ENCODE results near the gene LRRC3. TPM values are rescaled to one million over a fixed set of nuclear protein-coding genes. Genes with fewer than 3 reads are reported as not detected.

Gene LRRC3
- total RNA-seq, 5 donors from 2014 or later (not counting 1 experiment from before 2014, with no cell fraction given), result 0.76 to 2.2 (median 0.98) TPM

GRCh38 chr21:44461464-44462001 lies 6.2 kb downstream of the LRRC3 start:
- Histone ChIP-seq H3K9me3 (no peaks in the 10 kb centered on the region), H3K27me3 (replicated peaks in 1 of 2; ENCODE audit: control insufficient read depth in 2 of 2, extremely low read depth in 1 of 2, insufficient read depth in 2 of 2, low read length in 1 of 2) (peaks cover 0 to 16% of the 10 kb centered on the region in 2 experiments), H3K27ac (ENCODE audit: low read length) (no peak overlapping the region), H3K4me1 (ENCODE audit: control insufficient read depth in 1 of 2, extremely low read depth in 1 of 2, insufficient read depth in 2 of 2, low read length in 2 of 2) (peaks cover 0 to under 1% of the 10 kb centered on the region in 2 experiments), H3K36me3 (ENCODE audit: control insufficient read depth in 2 of 2, extremely low read depth in 1 of 2, insufficient read depth in 1 of 2, low read length in 1 of 2) (no peaks in the 10 kb centered on the region), H3K4me3 (ENCODE audit: control insufficient read depth in 1 of 2, extremely low read depth in 1 of 2, low read length in 1 of 2) (no peak overlapping the region)
- H3K9me3 Mint-ChIP-seq, result no peaks in the 10 kb centered on the region
- H3K36me3 Mint-ChIP-seq, result no peaks in the 10 kb centered on the region
- no peak for ATAC-seq (replicated peaks in 1 of 4)
- POLR2A ChIA-PET, result no interaction called here
- H3K27ac Mint-ChIP-seq, result no peak overlapping the region
- no peak overlapping the region for H3K4me3 Mint-ChIP-seq
- DNase-seq, result no peak
- CTCF ChIA-PET, result no interaction called here
- WGBS (ENCODE audit: insufficient coverage), result 88% methylated on average over 15 of the region's 15 CpGs
- H3K27me3 Mint-ChIP-seq, result no peaks in the 10 kb centered on the region
- peaks cover 0 to 2% (median 0%) of the 10 kb centered on the region in 3 donors for H3K4me1 Mint-ChIP-seq

DNA sequence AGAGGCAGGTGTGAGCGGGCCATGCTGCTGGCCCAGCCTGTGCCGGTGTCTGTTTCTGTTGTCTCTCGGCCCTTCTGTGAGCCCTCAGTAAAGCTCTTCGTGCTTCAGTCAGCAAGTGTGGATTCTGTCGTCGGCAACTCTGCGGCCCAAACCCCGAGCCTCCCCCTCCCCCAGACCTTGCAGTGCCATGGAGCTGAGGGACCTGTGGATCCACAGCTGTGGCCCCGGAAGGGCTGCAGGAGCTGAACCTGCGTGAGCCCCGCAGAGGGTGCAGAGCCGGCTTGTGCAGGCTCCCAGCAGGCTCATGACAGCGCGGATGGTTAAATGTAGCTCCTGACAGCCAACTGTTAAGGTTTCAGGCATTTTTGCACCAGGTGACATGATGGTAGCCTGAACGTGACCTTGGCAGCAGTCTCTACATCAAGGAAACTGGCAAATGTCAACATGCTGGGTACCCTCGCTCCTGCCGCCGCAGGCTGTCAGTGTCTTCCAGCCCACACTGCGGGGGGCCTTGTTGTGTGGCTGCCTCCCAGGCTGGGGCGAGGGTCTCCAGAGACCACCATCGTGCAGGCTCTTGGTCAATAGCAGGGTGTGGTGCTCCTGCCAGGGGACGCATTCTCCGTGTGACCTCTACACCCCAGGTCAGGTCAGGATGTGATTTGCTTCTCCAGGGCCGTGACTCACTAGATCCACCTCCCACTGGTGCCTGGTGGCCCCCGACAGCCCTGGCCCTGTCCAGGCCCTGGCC lies 7.0 kb downstream of the LRRC3 start:
- no peaks in the 10 kb centered on the region for H3K9me3 Mint-ChIP-seq
- ATAC-seq (replicated peaks in 1 of 4), result no peak
- H3K27ac Mint-ChIP-seq, result no peak overlapping the region
- no peaks in the 10 kb centered on the region for H3K36me3 Mint-ChIP-seq
- no peaks in the 10 kb centered on the region for H3K4me1 Mint-ChIP-seq
- H3K4me3 Mint-ChIP-seq, result no peak overlapping the region
- Histone ChIP-seq H3K27me3 (replicated peaks in 1 of 2; ENCODE audit: control insufficient read depth in 2 of 2, extremely low read depth in 1 of 2, insufficient read depth in 2 of 2, low read length in 1 of 2) (peaks cover 0 to 14% of the 10 kb centered on the region in 2 experiments), H3K36me3 (ENCODE audit: control insufficient read depth in 2 of 2, extremely low read depth in 1 of 2, insufficient read depth in 1 of 2, low read length in 1 of 2) (no peaks in the 10 kb centered on the region), H3K4me3 (ENCODE audit: control insufficient read depth in 1 of 2, extremely low read depth in 1 of 2, low read length in 1 of 2) (no peak overlapping the region), H3K27ac (ENCODE audit: low read length) (no peak overlapping the region), H3K4me1 (ENCODE audit: control insufficient read depth in 1 of 2, extremely low read depth in 1 of 2, insufficient read depth in 2 of 2, low read length in 2 of 2) (no peaks in the 10 kb centered on the region), H3K9me3 (no peaks in the 10 kb centered on the region)
- no peaks in the 10 kb centered on the region for H3K27me3 Mint-ChIP-seq
- WGBS (ENCODE audit: insufficient coverage), result 87% methylated on average over 23 of the region's 25 CpGs
- no peak for DNase-seq
- CTCF ChIA-PET, result no interaction called here
- POLR2A ChIA-PET, result no interaction called here

- no peak overlapping the region for H3K4me3 ChIP-seq (ENCODE audit: control insufficient read depth in 1 of 2, extremely low read depth in 1 of 2, low read length in 1 of 2)
- no peak overlapping the region for H3K27ac ChIP-seq (ENCODE audit: low read length)
- Mint-ChIP-seq H3K4me1 (no peaks in the 10 kb centered on the region), H3K36me3 (no peaks in the 10 kb centered on the region), H3K27ac (no peak overlapping the region), H3K4me3 (no peak overlapping the region), H3K27me3 (no peaks in the 10 kb centered on the region), H3K9me3 (no peaks in the 10 kb centered on the region)
- peaks cover 0 to 10% of the 10 kb centered on the region in 2 experiments for H3K27me3 ChIP-seq (replicated peaks in 1 of 2; ENCODE audit: control insufficient read depth in 2 of 2, extremely low read depth in 1 of 2, insufficient read depth in 2 of 2, low read length in 1 of 2)
- ATAC-seq (replicated peaks in 1 of 4) (no peak), DNase-seq (no peak)
- H3K36me3 ChIP-seq (ENCODE audit: control insufficient read depth in 2 of 2, extremely low read depth in 1 of 2, insufficient read depth in 1 of 2, low read length in 1 of 2), result no peaks in the 10 kb centered on the region
- ChIA-PET CTCF (no interaction called here), POLR2A (no interaction called here)
- no peaks in the 10 kb centered on the region for H3K9me3 ChIP-seq
- WGBS (ENCODE audit: insufficient coverage), result 81% methylated on average over 2 of the region's 11 CpGs
- H3K4me1 ChIP-seq (ENCODE audit: control insufficient read depth in 1 of 2, extremely low read depth in 1 of 2, insufficient read depth in 2 of 2, low read length in 2 of 2), result no peaks in the 10 kb centered on the region
These were observed 7.5 kb downstream of the LRRC3 start for GRCh38 chr21:44462834-44463200.

DNA sequence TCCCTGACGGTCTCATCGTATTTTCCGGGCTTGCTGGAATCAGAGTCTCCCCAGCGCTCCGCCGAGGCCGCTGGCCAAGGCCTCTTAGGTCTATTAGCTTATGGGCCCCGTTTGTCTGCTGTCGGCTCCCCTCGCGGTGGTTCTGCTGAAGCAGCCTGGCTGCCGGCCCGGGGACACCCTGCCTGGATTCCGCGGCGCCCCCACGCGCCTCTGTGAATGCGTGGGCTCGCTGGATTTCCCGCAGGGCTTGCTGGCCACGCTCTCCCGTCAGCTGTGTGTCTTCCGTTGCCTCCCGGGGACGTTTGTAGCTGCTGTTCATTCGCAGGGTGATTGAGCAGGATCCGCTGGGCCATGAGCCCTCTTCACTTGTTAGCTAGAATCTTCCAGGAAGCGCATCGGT lies 8.4 kb downstream of the LRRC3 start:
- Histone ChIP-seq H3K27ac (ENCODE audit: low read length) (no peak overlapping the region), H3K9me3 (no peaks in the 10 kb centered on the region), H3K4me3 (ENCODE audit: control insufficient read depth in 1 of 2, extremely low read depth in 1 of 2, low read length in 1 of 2) (no peak overlapping the region), H3K4me1 (ENCODE audit: control insufficient read depth in 1 of 2, extremely low read depth in 1 of 2, insufficient read depth in 2 of 2, low read length in 2 of 2) (no peaks in the 10 kb centered on the region), H3K36me3 (ENCODE audit: control insufficient read depth in 2 of 2, extremely low read depth in 1 of 2, insufficient read depth in 1 of 2, low read length in 1 of 2) (no peaks in the 10 kb centered on the region), H3K27me3 (replicated peaks in 1 of 2; ENCODE audit: control insufficient read depth in 2 of 2, extremely low read depth in 1 of 2, insufficient read depth in 2 of 2, low read length in 1 of 2) (peaks cover 0 to 14% of the 10 kb centered on the region in 2 experiments)
- H3K36me3 Mint-ChIP-seq, result no peaks in the 10 kb centered on the region
- ATAC-seq (replicated peaks in 1 of 4) (no peak), DNase-seq (no peak)
- H3K4me1 Mint-ChIP-seq, result no peaks in the 10 kb centered on the region
- ChIA-PET POLR2A (no interaction called here), CTCF (no interaction called here)
- no peak overlapping the region for H3K4me3 Mint-ChIP-seq
- WGBS (ENCODE audit: insufficient coverage), result 80% methylated on average over 30 of the region's 30 CpGs
- H3K9me3 Mint-ChIP-seq, result no peaks in the 10 kb centered on the region
- no peak overlapping the region for H3K27ac Mint-ChIP-seq
- no peaks in the 10 kb centered on the region for H3K27me3 Mint-ChIP-seq

DNA sequence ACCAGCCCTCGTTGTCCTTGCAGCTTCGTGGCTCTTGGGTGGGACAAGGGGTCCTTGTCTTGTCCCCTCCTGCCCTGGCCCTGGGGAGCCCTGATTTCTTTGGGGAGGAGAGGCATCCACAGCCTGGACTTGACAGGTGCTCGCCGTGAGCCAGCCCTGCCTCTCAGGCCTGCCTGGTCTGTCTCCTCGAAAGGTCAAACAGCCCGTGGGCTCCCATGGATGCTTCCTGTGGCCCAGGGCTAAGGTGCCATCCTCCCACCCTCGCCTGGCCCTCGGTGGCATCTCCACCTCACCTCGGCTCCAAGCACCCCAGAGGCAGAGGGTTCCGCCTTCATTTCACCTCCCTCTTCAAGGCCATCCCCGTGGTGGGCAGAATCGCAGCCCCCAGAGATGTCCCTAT lies 9.0 kb downstream of the LRRC3 start:
- DNase-seq (no peak), ATAC-seq (replicated peaks in 1 of 4) (no peak)
- 82% methylated on average over 6 of the region's 12 CpGs for WGBS (ENCODE audit: insufficient coverage)
- Mint-ChIP-seq H3K27ac (no peak overlapping the region), H3K27me3 (no peaks in the 10 kb centered on the region), H3K36me3 (no peaks in the 10 kb centered on the region), H3K4me3 (no peak overlapping the region), H3K4me1 (no peaks in the 10 kb centered on the region), H3K9me3 (no peaks in the 10 kb centered on the region)
- CTCF ChIA-PET, result no interaction called here
- Histone ChIP-seq H3K36me3 (ENCODE audit: control insufficient read depth in 2 of 2, extremely low read depth in 1 of 2, insufficient read depth in 1 of 2, low read length in 1 of 2) (no peaks in the 10 kb centered on the region), H3K4me3 (ENCODE audit: control insufficient read depth in 1 of 2, extremely low read depth in 1 of 2, low read length in 1 of 2) (no peak overlapping the region), H3K4me1 (ENCODE audit: control insufficient read depth in 1 of 2, extremely low read depth in 1 of 2, insufficient read depth in 2 of 2, low read length in 2 of 2) (no peaks in the 10 kb centered on the region), H3K27ac (ENCODE audit: low read length) (no peak overlapping the region), H3K27me3 (replicated peaks in 1 of 2; ENCODE audit: control insufficient read depth in 2 of 2, extremely low read depth in 1 of 2, insufficient read depth in 2 of 2, low read length in 1 of 2) (peaks cover 0 to 14% of the 10 kb centered on the region in 2 experiments), H3K9me3 (no peaks in the 10 kb centered on the region)
- POLR2A ChIA-PET, result no interaction called here

DNA sequence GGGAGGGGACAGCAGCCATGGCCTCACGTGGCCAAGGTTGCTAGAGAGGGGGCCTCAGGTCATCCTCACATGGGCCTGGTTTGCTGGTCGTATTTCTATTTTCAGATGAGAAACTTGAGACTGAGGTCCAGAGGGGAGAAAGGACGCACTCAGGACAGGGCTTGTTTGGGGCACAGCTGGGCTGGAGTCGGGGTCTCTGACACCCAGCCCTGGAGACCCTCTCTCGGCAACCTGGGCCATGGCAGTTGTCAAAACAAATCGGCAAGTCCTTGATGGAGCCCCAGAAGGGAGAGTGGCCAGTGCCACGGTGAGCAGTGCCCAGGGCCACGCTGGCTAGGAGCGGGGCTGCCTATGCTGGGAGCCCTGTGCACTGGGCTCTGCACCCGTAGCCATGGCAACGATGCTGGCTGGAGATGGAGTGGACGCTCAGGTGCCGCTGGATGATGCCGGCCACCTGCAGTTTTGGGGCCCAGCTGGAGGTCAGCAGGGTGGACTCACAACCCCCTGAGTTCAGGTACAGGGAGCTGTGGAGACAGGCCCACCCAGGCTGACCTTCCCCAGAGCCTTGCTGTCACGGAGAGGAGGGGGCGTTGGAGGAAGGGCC lies 11.1 kb downstream of the LRRC3 start:
- WGBS (ENCODE audit: insufficient coverage), result 90% methylated on average over 16 of the region's 16 CpGs
- POLR2A ChIA-PET, result no interaction called here
- CTCF ChIA-PET, result interaction anchor here in 1 of 2 donors (0.5 kb wide), 1 partner anchor 15 kb away, joined by 3 read pairs; no protein-coding TSS in a partner anchor

More for the DNA sequence above, 11.1 kb downstream of the LRRC3 start:
- Mint-ChIP-seq H3K27me3 (no peaks in the 10 kb centered on the region), H3K36me3 (no peaks in the 10 kb centered on the region), H3K4me1 (no peaks in the 10 kb centered on the region), H3K27ac (no peak overlapping the region), H3K9me3 (no peaks in the 10 kb centered on the region), H3K4me3 (no peak overlapping the region)
- Histone ChIP-seq H3K9me3 (no peaks in the 10 kb centered on the region), H3K36me3 (ENCODE audit: control insufficient read depth in 2 of 2, extremely low read depth in 1 of 2, insufficient read depth in 1 of 2, low read length in 1 of 2) (no peaks in the 10 kb centered on the region), H3K27me3 (replicated peaks in 1 of 2; ENCODE audit: control insufficient read depth in 2 of 2, extremely low read depth in 1 of 2, insufficient read depth in 2 of 2, low read length in 1 of 2) (peaks cover 0 to 12% of the 10 kb centered on the region in 2 experiments), H3K4me1 (ENCODE audit: control insufficient read depth in 1 of 2, extremely low read depth in 1 of 2, insufficient read depth in 2 of 2, low read length in 2 of 2) (no peaks in the 10 kb centered on the region), H3K27ac (ENCODE audit: low read length) (no peak overlapping the region), H3K4me3 (ENCODE audit: control insufficient read depth in 1 of 2, extremely low read depth in 1 of 2, low read length in 1 of 2) (no peak overlapping the region)
- DNase-seq, result no peak
- ATAC-seq (replicated peaks in 1 of 4), result no peak
